LNCaP clone FGC (cell line): ENCODE data around the gene SPATA12.

Experiments
- DNase-seq: peaks from one replicate; pipeline ENCODE4 v3.0.0-alpha.2; 2011; ENCODE audit warnings: low read depth
- H3K4me3 ChIP-seq: 2 replicates; pipeline ENCODE4 v1.5.1; 2011; ENCODE audit warnings: mild to moderate bottlenecking, low read depth, low read length, control low read depth
- CTCF ChIP-seq: IDR thresholded peaks from 2 replicates; pipeline ENCODE4 v1.5.1; 2012; ENCODE audit warnings: mild to moderate bottlenecking; ENCODE audit not compliant: control insufficient read depth, insufficient read depth; ENCODE audit errors: extremely low read depth

Gene SPATA12

DNA sequence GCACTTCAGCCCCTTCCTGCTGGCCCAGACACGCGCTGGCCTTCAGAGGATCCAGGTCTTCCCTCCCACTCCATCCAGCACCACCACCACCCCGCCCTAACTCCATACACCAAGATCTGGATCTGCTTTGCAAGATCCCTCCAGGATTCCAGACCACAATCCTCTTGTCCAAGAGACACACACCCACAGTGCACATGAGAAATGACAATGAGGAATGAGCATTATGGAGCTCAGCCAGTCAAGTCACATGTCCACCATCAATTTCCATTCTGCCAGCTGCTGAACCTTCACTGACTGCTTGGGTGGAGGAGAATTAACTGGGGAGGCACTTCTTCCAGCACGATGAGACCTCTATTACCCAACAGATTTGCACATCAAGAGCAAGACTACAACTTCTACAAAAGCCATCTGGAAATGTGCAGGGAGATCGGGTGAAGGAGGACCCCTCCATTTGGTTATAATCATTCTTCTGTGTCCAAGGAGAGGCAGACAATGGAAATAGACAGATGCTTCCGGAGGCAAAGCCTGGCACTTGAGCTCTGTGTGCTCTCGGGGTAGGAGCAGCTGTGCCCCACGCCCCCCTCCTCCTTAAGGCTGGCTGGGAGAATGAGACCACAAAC lies 12.3 kb upstream of the SPATA12 start:
- DNase-seq: no peak
- TF ChIP-seq CTCF: no peak

DNA sequence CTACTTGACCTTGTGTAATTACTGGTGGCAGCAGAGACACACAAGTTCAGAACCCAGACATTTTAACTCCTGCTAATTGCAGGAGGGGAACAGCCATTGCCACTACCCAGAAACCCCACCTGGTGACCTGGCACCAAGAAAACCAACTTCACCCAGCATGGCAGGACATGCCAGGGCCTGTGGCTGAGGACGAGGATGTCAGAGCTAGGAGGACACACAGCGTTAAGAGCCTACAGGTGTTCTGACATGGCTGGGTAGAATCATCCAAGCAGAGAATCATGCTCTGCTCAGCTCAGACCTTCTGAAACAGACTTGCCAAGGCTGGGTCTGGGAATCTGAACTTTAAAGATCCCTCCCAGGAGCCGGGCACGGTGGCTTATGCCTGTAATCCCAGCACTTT lies 11.7 kb upstream of the SPATA12 start:
- TF ChIP-seq CTCF: no peak
- H3K4me3 ChIP-seq: no peak overlapping the region
- DNase-seq: no peak

More for the DNA sequence above, 12.3 kb upstream of the SPATA12 start:
- H3K4me3 ChIP-seq: no peak overlapping the region

DNA sequence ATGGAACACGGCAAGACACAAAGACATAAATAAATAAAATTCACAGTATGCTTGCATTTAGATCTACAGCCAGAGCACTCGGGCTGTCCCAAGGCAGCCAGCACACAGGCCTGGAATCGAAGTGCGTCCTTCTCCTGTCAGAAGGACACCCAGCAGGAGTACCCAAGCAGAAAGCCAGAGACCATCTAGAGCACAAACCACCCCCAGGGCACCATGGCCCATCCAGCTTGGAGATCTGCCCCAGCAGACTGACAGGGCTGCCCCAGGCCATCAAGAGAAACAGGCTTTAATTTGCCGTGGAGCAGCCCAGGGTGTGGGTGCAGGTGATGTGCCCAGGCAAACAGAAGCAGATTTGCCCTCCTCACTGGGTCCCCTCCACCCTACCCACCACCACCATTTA lies 7.8 kb upstream of the SPATA12 start:
- H3K4me3 ChIP-seq: no peak overlapping the region
- no peak for TF ChIP-seq CTCF
- DNase-seq: no peak

DNA sequence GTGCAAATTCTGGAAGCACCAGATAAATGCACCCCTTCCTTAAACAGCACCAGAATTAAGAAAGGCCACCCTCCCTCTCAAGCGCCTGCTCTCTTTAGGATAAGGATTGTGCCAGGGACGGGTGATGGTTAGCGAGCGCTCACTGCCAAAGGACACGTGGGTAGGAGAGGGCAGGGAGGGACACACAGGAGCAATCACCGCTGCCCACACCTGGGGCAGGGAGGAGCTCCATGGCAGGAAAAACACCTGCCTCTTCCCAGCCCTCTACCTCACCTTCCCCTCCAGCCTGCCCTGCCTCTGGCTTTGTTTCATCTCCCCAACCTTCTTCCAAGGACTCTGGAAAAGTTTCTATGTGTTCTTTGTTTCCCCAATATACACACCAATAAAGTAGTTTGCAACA lies 7.3 kb upstream of the SPATA12 start:
- DNase-seq: no peak
- H3K4me3 ChIP-seq: no peak overlapping the region
- TF ChIP-seq CTCF: no peak

DNA sequence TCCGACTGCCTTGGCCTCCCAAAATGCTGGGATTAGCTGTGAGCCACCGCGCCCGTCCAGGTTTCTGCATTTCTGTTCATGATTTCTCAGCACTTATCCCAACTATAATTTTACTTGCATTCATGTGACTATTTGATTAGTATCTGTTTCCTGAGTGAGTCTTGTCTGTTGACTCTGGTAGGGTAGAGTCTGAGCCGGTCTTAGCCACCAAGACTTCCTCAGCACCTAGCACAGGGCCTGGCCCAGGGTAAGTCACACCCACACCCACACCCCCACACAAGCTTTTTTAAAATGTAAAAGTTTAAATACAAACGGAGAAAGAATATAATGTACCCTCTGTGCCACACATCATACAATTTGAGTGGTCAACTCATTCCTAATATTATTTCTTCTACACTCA lies 3.1 kb upstream of the SPATA12 start:
- no peak overlapping the region for H3K4me3 ChIP-seq
- TF ChIP-seq CTCF: no peak
- DNase-seq: no peak

DNA sequence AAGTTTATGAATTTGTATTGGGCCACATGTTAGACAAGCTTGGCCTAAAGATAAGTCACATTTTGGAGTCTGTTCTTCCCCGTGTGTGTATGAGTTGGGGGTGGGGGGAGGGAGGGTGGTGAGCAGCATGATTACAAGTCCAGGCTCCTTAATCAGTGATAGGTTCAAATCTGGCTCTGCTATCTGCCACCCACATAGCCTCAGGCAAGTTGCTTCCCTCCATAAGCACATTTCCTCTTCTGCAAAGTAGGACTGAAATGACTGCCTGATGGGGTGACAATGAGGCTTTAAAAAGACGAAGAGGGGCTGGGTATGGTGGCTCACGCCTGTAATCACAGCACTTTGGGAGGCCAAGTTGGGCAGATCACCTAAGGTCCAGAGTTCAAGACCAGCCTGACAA lies 1.1 kb upstream of the SPATA12 start:
- H3K4me3 ChIP-seq: no peak overlapping the region
- DNase-seq: no peak
- TF ChIP-seq CTCF: no peak

GRCh38 chr3:57061556-57061955 lies 1.1 kb downstream of the SPATA12 start:
- DNase-seq: no peak
- no peak for TF ChIP-seq CTCF
- no peak overlapping the region for H3K4me3 ChIP-seq
